ENCODE measurements around the gene PNLIPRP2.

PNLIPRP2 gene

DNA sequence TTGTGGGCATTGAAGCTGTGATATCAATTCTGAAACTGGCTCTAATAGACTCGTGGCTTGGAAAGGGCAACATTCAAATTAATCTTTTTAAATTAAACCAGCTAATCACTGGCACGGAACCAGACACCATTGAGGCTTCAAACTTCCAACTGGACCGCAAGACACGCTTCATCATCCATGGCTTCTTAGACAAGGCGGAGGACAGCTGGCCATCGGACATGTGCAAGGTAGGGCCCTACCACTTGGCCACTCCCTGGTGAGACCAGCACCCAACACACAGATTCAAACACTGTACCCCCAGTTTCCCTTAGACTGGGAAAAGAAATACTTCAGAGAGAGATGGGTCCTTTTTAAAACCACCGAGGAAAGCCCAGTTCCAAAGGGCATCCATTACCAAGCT lies 5.1 kb downstream of the PNLIPRP2 start:
- Histone ChIP-seq H2AFZ (ENCODE audit: low read depth, low read length) (no peak overlapping the region), H3K9me3 (ENCODE audit: insufficient read depth, low read length, severe bottlenecking) (no peaks in the 10 kb centered on the region), H3K27me3 (ENCODE audit: insufficient read depth, low read length, poor library complexity) (no peaks in the 10 kb centered on the region), H3K4me3 (ENCODE audit: low read depth in 1 of 2, low read length in 2 of 2) (no peak overlapping the region), H3K79me2 (ENCODE audit: insufficient read depth, low read length) (no peaks in the 10 kb centered on the region), H3K27ac (ENCODE audit: low read length) (no peak overlapping the region), H3K36me3 (ENCODE audit: insufficient read depth, low read length) (no peaks in the 10 kb centered on the region), H4K20me1 (ENCODE audit: insufficient read depth, low read length) (no peaks in the 10 kb centered on the region), H3K9ac (ENCODE audit: low read depth, low read length) (no peak overlapping the region), H3K4me1 (ENCODE audit: insufficient read depth, low read length) (no peaks in the 10 kb centered on the region), H3K4me2 (ENCODE audit: insufficient read depth, low read length) (no peak overlapping the region)
- no peak for DNase-seq
- no peak for ATAC-seq (ENCODE audit: insufficient read depth, low read depth)
- no peak for TF ChIP-seq EZH2 (IDR thresholded peaks at IDR 0.05; ENCODE audit: borderline replicate concordance, low read depth, low read length, severe bottlenecking)
- TF ChIP-seq, protein P1, sequence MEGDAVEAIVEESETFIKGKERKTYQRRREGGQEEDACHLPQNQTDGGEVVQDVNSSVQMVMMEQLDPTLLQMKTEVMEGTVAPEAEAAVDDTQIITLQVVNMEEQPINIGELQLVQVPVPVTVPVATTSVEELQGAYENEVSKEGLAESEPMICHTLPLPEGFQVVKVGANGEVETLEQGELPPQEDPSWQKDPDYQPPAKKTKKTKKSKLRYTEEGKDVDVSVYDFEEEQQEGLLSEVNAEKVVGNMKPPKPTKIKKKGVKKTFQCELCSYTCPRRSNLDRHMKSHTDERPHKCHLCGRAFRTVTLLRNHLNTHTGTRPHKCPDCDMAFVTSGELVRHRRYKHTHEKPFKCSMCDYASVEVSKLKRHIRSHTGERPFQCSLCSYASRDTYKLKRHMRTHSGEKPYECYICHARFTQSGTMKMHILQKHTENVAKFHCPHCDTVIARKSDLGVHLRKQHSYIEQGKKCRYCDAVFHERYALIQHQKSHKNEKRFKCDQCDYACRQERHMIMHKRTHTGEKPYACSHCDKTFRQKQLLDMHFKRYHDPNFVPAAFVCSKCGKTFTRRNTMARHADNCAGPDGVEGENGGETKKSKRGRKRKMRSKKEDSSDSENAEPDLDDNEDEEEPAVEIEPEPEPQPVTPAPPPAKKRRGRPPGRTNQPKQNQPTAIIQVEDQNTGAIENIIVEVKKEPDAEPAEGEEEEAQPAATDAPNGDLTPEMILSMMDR (IDR thresholded peaks at IDR 0.05; ENCODE audit: borderline replicate concordance, extremely low read depth, low read length, poor library complexity, severe bottlenecking): no peak

DNA sequence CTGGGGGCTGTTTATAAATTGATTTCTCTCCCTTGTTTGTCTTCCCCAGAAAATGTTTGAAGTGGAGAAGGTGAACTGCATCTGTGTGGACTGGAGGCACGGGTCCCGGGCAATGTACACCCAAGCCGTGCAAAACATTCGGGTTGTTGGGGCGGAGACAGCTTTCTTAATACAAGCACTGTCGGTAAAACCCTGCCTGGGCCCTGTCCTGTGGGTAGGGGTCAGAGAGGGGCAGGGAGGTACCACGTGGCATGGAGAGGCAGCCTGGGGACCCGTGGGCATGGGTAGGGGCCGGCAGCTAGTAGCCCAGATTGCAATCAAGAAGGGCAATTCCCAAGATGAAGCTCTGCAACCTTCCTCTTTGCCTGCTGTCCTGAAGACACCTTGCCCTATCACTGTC lies 6.1 kb downstream of the PNLIPRP2 start:
- Histone ChIP-seq H3K79me2 (ENCODE audit: insufficient read depth, low read length) (no peaks in the 10 kb centered on the region), H2AFZ (ENCODE audit: low read depth, low read length) (no peak overlapping the region), H3K36me3 (ENCODE audit: insufficient read depth, low read length) (no peaks in the 10 kb centered on the region), H3K27ac (ENCODE audit: low read length) (no peak overlapping the region), H3K4me1 (ENCODE audit: insufficient read depth, low read length) (no peaks in the 10 kb centered on the region), H3K9me3 (ENCODE audit: insufficient read depth, low read length, severe bottlenecking) (no peaks in the 10 kb centered on the region), H3K27me3 (ENCODE audit: insufficient read depth, low read length, poor library complexity) (no peaks in the 10 kb centered on the region), H4K20me1 (ENCODE audit: insufficient read depth, low read length) (no peaks in the 10 kb centered on the region), H3K4me2 (ENCODE audit: insufficient read depth, low read length) (no peak overlapping the region), H3K4me3 (ENCODE audit: low read depth in 1 of 2, low read length in 2 of 2) (no peak overlapping the region), H3K9ac (ENCODE audit: low read depth, low read length) (no peak overlapping the region)
- DNase-seq: no peak
- ATAC-seq (ENCODE audit: insufficient read depth, low read depth): no peak
- TF ChIP-seq EZH2 (IDR thresholded peaks at IDR 0.05; ENCODE audit: borderline replicate concordance, low read depth, low read length, severe bottlenecking): no peak
- TF ChIP-seq, protein P1 (IDR thresholded peaks at IDR 0.05; ENCODE audit: borderline replicate concordance, extremely low read depth, low read length, poor library complexity, severe bottlenecking): no peak

DNA sequence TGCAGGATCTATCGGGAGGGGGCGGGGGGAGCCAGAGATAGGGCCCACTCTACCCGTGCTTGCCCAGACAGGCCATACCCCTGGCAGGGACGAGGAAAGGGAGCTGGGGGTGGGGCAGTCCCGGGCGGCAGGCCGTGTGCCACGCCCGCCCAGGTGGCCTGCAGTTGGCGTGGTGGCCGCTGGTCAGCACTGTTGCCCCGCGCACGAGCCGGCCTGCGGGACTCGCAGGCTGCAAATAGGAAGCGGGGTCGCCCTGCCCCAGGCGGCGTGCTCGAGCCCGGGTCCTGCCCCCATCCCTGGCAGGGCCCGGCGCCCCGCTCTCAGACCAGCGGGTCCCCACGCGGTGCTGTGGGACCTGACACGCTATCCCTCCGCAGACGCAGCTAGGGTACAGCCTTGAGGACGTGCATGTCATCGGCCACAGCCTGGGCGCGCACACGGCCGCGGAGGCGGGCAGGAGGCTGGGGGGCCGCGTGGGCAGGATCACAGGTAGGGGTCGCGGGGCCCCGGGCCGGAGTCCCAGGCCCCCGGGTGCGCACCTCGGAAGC lies 6.7 kb downstream of the PNLIPRP2 start:
- H3K9ac ChIP-seq (ENCODE audit: low read depth, low read length): no peak overlapping the region
- no peaks in the 10 kb centered on the region for H3K4me1 ChIP-seq (ENCODE audit: insufficient read depth, low read length)
- no peak overlapping the region for H3K27ac ChIP-seq (ENCODE audit: low read length)
- ATAC-seq (ENCODE audit: insufficient read depth, low read depth) (no peak), DNase-seq (no peak)
- H3K79me2 ChIP-seq (ENCODE audit: insufficient read depth, low read length): no peaks in the 10 kb centered on the region
- no peak for TF ChIP-seq EZH2 (IDR thresholded peaks at IDR 0.05; ENCODE audit: borderline replicate concordance, low read depth, low read length, severe bottlenecking)
- TF ChIP-seq, protein P1 (IDR thresholded peaks at IDR 0.05; ENCODE audit: borderline replicate concordance, extremely low read depth, low read length, poor library complexity, severe bottlenecking): no peak
- H4K20me1 ChIP-seq (ENCODE audit: insufficient read depth, low read length): no peaks in the 10 kb centered on the region
- H3K27me3 ChIP-seq (ENCODE audit: insufficient read depth, low read length, poor library complexity): no peaks in the 10 kb centered on the region
- H3K9me3 ChIP-seq (ENCODE audit: insufficient read depth, low read length, severe bottlenecking): no peaks in the 10 kb centered on the region
- no peak overlapping the region for H2AFZ ChIP-seq (ENCODE audit: low read depth, low read length)
- H3K4me2 ChIP-seq (ENCODE audit: insufficient read depth, low read length): no peak overlapping the region
- H3K4me3 ChIP-seq (ENCODE audit: low read depth in 1 of 2, low read length in 2 of 2): no peak overlapping the region
- no peaks in the 10 kb centered on the region for H3K36me3 ChIP-seq (ENCODE audit: insufficient read depth, low read length)

DNA sequence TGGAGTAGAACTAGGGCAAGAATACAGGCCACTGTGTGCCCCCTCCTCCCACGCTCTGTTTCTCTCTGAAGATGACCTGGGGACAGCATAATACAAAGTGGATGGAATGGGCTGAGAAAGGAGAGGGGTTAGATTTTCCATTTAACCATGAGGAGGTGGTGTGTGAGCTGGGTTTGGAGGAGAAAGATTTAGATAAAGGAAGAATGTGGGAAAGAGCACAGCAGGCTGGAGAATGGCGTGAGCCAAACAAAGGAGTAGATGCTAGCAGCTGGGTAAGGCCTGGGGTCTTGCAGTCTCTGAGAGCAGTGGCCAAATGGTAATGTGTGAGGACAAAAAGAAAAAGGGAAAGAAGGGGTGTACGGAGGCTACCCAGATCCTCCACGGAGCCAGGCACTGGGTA lies 8.6 kb downstream of the PNLIPRP2 start:
- no peak for TF ChIP-seq EZH2 (IDR thresholded peaks at IDR 0.05; ENCODE audit: borderline replicate concordance, low read depth, low read length, severe bottlenecking)
- TF ChIP-seq, protein P1 (IDR thresholded peaks at IDR 0.05; ENCODE audit: borderline replicate concordance, extremely low read depth, low read length, poor library complexity, severe bottlenecking): no peak
- H3K27me3 ChIP-seq (ENCODE audit: insufficient read depth, low read length, poor library complexity): no peaks in the 10 kb centered on the region
- no peaks in the 10 kb centered on the region for H3K9me3 ChIP-seq (ENCODE audit: insufficient read depth, low read length, severe bottlenecking)
- no peaks in the 10 kb centered on the region for H4K20me1 ChIP-seq (ENCODE audit: insufficient read depth, low read length)
- no peaks in the 10 kb centered on the region for H3K36me3 ChIP-seq (ENCODE audit: insufficient read depth, low read length)
- no peaks in the 10 kb centered on the region for H3K4me1 ChIP-seq (ENCODE audit: insufficient read depth, low read length)
- no peak overlapping the region for H3K9ac ChIP-seq (ENCODE audit: low read depth, low read length)
- no peak overlapping the region for H2AFZ ChIP-seq (ENCODE audit: low read depth, low read length)
- H3K27ac ChIP-seq (ENCODE audit: low read length): no peak overlapping the region
- H3K4me3 ChIP-seq (ENCODE audit: low read depth in 1 of 2, low read length in 2 of 2): no peak overlapping the region
- ATAC-seq (ENCODE audit: insufficient read depth, low read depth): no peak
- H3K79me2 ChIP-seq (ENCODE audit: insufficient read depth, low read length): no peaks in the 10 kb centered on the region
- DNase-seq: no peak
- no peak overlapping the region for H3K4me2 ChIP-seq (ENCODE audit: insufficient read depth, low read length)
